ENCODE data around the gene RASGRF2.

DNA sequence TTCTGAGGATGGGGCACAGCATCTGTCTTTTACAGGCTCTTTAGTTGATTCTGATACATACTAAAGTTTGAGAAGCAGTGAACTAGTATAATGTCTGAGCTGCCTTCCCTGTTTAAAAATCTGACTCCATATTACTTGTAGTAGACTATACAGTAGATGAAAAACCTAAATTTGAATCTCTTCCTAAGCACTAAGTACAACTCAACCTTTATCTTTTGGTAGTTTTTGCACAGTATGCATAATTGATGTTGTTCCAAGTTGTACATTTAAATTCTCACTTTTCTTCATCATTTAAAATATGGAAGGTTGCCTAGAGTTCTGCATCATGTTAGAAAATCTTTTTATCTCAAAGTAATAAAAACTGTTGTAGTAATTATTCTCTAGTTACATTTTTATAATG is 174.4 kb downstream of the RASGRF2 start:
- TF ChIP-seq, protein P1, sequence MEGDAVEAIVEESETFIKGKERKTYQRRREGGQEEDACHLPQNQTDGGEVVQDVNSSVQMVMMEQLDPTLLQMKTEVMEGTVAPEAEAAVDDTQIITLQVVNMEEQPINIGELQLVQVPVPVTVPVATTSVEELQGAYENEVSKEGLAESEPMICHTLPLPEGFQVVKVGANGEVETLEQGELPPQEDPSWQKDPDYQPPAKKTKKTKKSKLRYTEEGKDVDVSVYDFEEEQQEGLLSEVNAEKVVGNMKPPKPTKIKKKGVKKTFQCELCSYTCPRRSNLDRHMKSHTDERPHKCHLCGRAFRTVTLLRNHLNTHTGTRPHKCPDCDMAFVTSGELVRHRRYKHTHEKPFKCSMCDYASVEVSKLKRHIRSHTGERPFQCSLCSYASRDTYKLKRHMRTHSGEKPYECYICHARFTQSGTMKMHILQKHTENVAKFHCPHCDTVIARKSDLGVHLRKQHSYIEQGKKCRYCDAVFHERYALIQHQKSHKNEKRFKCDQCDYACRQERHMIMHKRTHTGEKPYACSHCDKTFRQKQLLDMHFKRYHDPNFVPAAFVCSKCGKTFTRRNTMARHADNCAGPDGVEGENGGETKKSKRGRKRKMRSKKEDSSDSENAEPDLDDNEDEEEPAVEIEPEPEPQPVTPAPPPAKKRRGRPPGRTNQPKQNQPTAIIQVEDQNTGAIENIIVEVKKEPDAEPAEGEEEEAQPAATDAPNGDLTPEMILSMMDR (IDR thresholded peaks at IDR 0.05) = no peak
- no peak for TF ChIP-seq EP300 (IDR thresholded peaks at IDR 0.05)
